Measurements from ENCODE around the gene TPSAB1.
"Not testable (repeated sequence)": the region's sequence is repeated elsewhere in the genome, so short reads cannot be mapped to it uniquely, and the experiment has no call there.

Gene TPSAB1

GRCh38 chr16:1253701-1254364, 13.3 kb downstream of the TPSAB1 start:
- not testable (repeated sequence) for DNase-seq

DNA sequence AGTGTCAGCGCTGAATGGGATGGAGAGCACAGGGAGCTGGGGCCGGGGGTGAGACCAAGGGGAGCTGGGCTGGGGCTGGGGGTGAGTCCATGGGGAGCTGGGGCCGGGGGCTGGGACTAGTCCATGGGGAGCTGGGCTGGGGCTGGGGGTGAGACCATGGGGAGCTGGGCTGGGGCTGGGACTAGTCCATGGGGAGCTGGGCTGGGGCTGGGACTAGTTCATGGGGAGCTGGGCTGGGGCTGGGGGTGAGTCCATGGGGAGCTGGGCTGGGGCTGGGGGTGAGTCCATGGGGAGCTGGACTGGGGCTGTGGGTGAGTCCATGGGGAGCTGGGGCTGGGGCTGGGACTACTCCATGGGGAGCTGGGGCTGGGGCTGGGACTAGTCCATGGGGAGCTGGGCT, 14.3 kb downstream of the TPSAB1 start:
- not testable (repeated sequence) for DNase-seq

- DNase-seq: not testable (repeated sequence)
Observed at GRCh38 chr16:1255276-1256122, 15.0 kb downstream of the TPSAB1 start, which contains the start of gene TPSD1. TPSD1 (plus strand) TSS chr16:1256069; CDS start chr16:1256281, 212 bp downstream.

GRCh38 chr16:1256296-1256873, 15.9 kb downstream of the TPSAB1 start:
- DNase-seq: not testable (repeated sequence)

DNA sequence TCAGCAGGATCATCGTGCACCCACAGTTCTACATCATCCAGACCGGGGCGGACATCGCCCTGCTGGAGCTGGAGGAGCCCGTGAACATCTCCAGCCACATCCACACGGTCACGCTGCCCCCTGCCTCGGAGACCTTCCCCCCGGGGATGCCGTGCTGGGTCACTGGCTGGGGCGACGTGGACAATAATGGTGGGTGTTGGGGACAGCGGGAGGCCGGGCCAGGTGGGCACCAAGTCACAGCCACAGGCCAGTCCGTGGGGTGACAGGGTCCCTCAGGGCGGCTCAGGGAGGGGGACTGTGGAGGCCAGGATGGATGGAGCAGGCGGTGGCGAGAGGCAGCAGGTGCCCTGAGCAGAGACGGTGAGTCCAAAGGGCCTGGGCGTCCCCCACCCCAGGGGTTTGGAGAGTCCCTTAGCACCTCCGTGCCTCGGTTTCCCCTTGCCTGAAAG, 16.4 kb downstream of the TPSAB1 start:
- no peak for DNase-seq

DNA sequence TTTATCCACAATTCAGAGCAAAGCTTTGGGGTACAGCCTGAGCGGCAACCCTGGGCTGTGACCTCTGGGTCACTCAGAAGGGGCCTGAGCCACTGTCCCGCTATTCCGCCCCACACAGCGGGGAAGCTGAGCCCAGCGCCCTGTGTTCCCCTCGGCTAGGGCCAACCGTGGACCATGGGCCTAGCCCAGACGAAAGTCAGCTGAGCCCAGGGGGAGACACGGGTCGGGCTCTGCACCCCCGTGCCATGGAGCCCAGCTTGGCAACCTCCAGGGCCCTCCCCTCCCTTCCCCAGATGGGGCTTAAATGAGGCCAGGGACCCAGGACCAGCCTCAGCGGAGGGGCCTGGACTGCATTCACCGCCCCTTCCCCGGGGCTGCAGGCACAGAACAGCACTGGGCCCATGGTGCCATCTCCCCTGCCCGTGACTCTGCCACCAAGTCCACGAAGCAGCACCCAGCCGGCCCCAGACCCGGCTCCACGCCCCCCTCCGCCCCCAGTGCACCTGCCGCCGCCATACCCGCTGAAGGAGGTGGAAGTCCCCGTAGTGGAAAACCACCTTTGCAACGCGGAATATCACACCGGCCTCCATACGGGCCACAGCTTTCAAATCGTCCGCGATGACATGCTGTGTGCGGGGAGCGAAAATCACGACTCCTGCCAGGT, 17.2 kb downstream of the TPSAB1 start:
- no peak for DNase-seq

DNA sequence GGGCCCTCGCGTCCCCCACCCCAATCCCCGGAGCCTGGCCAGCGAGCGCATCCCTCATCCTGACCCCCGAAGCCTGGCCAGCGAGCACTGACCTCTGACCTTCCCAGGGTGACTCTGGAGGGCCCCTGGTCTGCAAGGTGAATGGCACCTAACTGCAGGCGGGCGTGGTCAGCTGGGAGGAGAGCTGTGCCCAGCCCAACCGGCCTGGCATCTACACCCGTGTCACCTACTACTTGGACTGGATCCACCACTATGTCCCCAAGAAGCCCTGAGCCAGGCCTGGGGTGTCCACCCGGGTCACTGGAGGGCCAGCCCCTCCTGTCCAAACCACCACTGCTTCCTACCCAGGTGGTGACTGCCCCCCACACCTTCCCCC, 17.7 kb downstream of the TPSAB1 start:
- DNase-seq: no peak

- no peak for DNase-seq
Observed at GRCh38 chr16:1258906-1259759, 18.6 kb downstream of the TPSAB1 start.

GRCh38 chr16:1259760-1260068, 19.2 kb downstream of the TPSAB1 start:
- no peak for DNase-seq

DNA sequence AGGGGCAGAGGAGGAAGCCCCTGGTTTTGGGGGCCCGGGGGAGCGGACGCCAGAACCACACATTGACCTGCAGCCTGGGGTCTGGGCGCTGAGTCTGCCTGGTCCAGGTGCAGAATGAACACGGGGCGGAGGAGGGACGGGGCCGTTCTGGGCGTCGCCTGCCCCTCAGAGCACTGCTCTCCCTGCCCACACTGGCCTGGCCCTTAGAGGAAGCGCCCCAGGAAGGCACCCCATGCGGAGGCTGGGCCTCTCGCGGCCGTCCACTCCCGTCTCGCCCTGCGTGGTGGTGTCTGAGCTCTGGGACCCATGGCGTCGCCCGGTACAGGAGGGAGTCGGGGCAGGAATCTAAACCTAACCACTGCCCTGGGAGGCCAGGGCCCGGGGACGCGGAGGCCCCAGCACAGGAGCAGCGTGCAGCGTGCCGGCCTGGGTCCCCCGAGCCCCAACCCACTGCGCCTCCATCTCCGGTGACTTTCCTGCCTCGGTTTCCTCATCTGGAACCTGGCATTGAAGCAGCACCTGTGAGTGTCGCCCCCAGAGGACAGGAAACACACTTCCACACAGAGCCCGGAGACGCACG, 19.7 kb downstream of the TPSAB1 start:
- no peak for DNase-seq

DNA sequence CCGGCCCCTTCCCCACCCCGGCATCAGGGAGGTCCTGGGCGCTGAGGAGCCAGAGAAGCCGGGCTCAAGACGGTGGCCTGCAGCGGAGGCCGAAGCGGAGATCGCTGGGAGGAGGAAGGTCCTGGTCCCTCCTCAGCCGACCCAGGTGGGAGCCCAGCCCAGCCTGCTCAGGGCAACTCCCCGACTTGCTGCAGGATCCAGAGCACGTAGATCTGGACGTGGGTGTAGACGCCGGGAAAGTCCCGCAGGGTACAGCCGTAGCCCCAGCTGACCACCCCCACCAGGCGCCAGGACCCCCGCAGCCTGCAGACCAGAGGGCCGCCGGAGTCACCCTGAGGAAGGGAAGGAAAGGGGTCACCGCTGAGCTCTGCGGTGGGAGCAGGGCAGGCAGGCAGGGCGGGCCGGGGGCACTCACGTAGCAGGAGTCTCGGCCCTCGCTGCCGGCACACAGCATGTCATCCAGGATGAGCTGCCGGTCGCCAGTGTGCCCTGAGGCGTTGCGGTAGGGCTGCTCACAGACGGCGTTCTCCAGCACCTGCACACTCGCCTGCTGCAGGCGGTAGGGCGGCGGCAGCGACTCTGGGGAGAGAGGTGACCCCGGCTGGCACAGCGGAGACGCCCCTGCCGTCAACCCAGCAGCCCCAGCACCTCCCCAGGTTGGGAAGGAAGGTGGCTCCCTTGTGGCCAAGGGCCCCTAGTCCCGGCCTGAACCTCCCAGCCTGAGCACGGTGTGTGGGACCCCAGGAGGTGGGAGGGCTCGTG, 20.8 kb downstream of the TPSAB1 start:
- DNase-seq: no peak

GRCh38 chr16:1262210-1262845, 21.8 kb downstream of the TPSAB1 start:
- DNase-seq: no peak

GRCh38 chr16:1262846-1263221, 22.3 kb downstream of the TPSAB1 start:
- no peak for DNase-seq

DNA sequence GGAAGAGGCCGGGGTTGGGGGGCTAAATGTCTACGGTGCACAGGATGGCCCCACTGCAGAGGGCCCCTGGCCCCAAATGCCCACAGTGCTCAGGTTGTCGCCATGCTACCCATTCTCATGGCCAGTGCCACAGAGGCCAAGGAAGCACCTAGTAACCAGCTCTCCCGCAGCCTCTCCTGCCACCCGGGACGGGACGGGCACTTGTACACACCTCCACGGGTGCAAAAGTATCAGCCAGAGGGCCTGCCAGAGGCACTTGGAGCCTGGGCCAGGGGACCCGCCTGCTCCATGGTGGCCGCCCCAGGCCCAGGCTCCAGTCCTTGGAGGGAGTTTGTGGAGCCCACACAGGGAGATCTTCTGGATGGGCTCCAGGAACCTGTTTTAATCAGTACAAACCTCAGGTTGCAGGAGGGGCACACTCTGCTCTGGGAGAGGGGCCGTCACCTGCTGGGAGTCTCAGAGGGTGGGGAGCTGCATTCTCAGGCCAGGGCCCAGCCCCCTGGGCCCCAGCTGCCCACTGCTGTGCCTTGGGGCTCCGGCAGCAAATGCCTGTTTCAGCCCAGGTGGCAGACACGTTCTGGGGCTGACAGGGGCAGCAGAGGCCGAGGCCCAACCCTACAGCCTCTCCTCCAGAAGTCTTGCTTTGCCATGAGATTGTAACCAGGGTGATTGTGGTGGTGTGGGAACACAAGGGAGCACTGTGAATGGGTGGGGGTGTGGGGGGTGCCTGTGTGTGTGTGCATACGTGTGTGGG, 23.3 kb downstream of the TPSAB1 start:
- DNase-seq: no peak

DNA sequence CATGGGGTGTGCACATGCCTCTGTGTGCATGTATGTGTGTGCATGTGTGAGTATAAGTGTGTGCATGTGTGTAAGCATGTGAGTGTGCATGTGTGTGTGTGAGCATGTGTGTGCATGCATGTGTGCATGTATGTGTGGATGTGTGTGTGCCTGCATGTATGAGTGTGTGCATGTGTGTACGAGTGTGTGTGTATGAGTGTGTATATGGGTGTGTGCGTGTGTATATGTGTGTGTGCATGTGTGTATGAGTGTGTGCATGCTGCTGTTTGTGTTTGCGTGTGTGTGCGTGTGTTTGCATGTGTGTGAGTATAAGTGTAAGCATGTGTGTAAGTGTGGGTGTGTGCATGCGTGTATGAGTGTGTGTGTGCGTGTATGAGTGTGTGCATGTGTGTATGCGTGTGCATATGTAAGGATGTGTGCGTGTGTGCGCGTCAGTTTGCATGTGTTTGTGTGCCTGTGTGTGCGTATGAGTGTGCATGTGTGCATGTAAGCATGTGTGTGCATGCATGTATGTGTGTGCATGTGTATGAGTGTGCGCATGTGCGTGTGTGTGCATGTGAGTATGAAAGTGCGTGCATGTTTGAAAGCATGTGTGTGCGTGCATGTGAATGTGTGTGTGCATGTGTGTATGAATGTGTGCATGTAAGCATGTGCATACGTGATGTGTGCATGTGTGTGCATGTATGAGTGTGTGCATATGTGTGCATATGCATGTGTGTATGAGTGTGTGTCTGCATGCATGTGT, 24.0 kb downstream of the TPSAB1 start:
- no peak for DNase-seq

DNA sequence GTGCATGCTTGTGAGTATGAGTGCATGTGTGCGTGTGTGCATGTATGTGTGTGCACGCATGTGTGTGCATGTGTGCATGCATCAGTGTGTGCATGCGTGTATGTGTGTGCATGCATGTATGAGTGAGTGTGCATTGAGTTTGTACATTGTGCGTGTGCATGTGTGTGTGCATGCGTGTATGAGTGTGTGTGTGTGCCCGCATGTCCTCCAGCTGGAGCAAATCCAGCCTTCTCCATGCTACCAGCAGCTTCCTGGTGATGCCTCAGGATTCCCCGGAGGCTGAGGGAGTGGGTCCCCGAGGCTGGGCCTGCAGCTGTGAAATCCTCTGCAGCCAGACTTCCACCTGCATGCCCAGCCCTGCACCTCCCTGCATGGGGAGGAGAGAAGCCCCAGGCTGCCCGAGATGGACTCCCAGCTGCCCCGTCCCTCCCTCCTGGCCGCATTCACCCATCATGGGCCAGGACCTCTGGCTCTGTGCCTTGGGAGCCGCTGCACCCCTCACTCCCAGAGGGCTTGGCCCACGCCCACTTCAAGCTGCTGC, 24.7 kb downstream of the TPSAB1 start:
- no peak for DNase-seq

DNA sequence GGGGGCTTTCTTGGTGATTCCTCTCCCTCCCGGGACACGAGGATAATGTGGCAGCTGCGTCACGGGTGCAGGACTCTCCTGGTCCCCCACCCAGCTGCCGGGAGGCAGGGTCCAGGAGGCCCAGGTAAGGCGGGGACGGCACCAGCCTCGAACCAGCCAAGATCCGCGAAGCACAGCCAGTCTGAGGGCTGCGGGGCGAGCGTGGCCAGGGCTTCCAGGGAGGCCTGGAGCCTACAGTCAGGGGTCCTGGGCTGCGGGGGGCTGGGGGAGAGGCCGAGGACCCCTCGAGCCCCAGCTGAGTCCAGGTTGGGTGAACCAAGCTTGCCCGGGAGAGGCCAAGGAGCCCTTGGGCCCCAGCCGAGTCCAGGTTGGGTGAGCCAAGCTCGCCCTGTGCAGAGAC, 25.3 kb downstream of the TPSAB1 start:
- no peak for DNase-seq

DNA sequence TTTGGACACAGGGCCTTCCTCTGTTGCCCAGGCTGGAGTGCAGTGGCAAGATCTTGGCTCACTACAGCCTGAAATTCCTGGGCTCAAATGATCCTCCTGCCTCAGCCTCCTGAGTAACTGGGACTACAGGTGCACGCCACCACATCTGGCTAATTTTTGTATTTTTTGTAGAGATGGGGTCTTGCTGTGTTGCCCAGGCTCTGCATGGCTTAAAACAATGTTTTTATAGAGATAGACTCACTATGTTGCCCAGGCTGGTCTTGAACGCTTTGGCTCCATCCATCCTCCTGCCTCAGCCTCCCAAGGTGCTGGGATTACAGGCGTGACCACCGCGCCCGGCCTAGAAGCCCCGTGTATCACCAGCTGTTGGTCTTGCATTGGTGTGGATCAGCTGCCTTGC, 28.9 kb downstream of the TPSAB1 start:
- not testable (repeated sequence) for DNase-seq

GRCh38 chr16:1271380-1271723, 30.8 kb downstream of the TPSAB1 start:
- DNase-seq: no peak
